Central memory CD8-positive, alpha-beta T cell (primary cell): ENCODE results near the gene IL23R.
"Not testable (repeated sequence)": the region's sequence is repeated elsewhere in the genome, so short reads cannot be mapped to it uniquely, and the experiment has no call there.

Experiments
- ATAC-seq: fragments of 150-1000 bp; cut with Tn5 transposase; replicated peaks from 2 replicates; pipeline ENCODE4 v1.10.0; 2022; ENCODE audit warnings: mild to moderate bottlenecking, moderate FRiP score, moderate number of reproducible peaks; ENCODE audit not compliant: poor library complexity, severe bottlenecking; ENCODE audit errors: extremely low read depth
- DNase-seq, 2 donors: peaks; one replicate each; pipeline ENCODE4 v3.0.0; 2021; ENCODE audit warnings: low spot score in 2 of 2
- H3K27ac Mint-ChIP-seq: one replicate; pipeline ENCODE4 v1.8.0; 2022; ENCODE audit warnings: low read depth, mild to moderate bottlenecking, moderate library complexity, mixed read lengths
- H3K27me3 Mint-ChIP-seq: one replicate; pipeline ENCODE4 v1.8.0; 2022; ENCODE audit warnings: mixed read lengths
- H3K36me3 Mint-ChIP-seq: one replicate; pipeline ENCODE4 v1.8.0; 2022; ENCODE audit warnings: mild to moderate bottlenecking, moderate library complexity, mixed read lengths; ENCODE audit not compliant: insufficient read depth
- H3K4me1 Mint-ChIP-seq: one replicate; pipeline ENCODE4 v1.8.0; 2022; ENCODE audit warnings: mixed read lengths
- H3K4me3 Mint-ChIP-seq: one replicate; pipeline ENCODE4 v1.8.0; 2022; ENCODE audit warnings: mild to moderate bottlenecking, moderate library complexity, mixed read lengths
- H3K9me3 Mint-ChIP-seq: one replicate; pipeline ENCODE4 v1.8.0; 2022; ENCODE audit warnings: mixed read lengths

The IL23R gene

GRCh38 chr1:67138813-67139499 lies 27.3 kb upstream of the IL23R start:
- DNase-seq, result no peak
- Mint-ChIP-seq H3K27ac (no peak overlapping the region), H3K27me3 (peaks cover 13% of the 10 kb centered on the region), H3K4me1 (peaks cover 24% of the 10 kb centered on the region), H3K9me3 (no peaks in the 10 kb centered on the region), H3K36me3 (no peaks in the 10 kb centered on the region), H3K4me3 (no peak overlapping the region)
- ATAC-seq, result no peak

GRCh38 chr1:67140460-67140859 lies 25.8 kb upstream of the IL23R start:
- Mint-ChIP-seq H3K27me3 (peaks cover 2% of the 10 kb centered on the region), H3K4me1 (peaks cover 26% of the 10 kb centered on the region), H3K4me3 (no peak overlapping the region), H3K9me3 (no peaks in the 10 kb centered on the region), H3K27ac (no peak overlapping the region), H3K36me3 (no peaks in the 10 kb centered on the region)
- DNase-seq, result no peak
- no peak for ATAC-seq

GRCh38 chr1:67141832-67142231 lies 24.4 kb upstream of the IL23R start:
- not testable (repeated sequence) for H3K36me3 Mint-ChIP-seq, H3K27me3 Mint-ChIP-seq, H3K27ac Mint-ChIP-seq, DNase-seq, H3K9me3 Mint-ChIP-seq, H3K4me3 Mint-ChIP-seq, ATAC-seq
- peaks cover 26% of the 10 kb centered on the region for H3K4me1 Mint-ChIP-seq

- Mint-ChIP-seq H3K4me1 (peaks cover 26% of the 10 kb centered on the region), H3K9me3 (no peaks in the 10 kb centered on the region), H3K27ac (peak overlapping the region; percentile 5), H3K4me3 (no peak overlapping the region), H3K27me3 (no peaks in the 10 kb centered on the region), H3K36me3 (no peaks in the 10 kb centered on the region)
- ATAC-seq (peak; percentile 69), DNase-seq (no peak)
These were observed 23.3 kb upstream of the IL23R start for GRCh38 chr1:67142931-67143330.

GRCh38 chr1:67143966-67144365 lies 22.3 kb upstream of the IL23R start:
- no peak for DNase-seq
- Mint-ChIP-seq H3K36me3 (no peaks in the 10 kb centered on the region), H3K27ac (no peak overlapping the region), H3K4me3 (no peak overlapping the region), H3K9me3 (no peaks in the 10 kb centered on the region), H3K4me1 (peaks cover 30% of the 10 kb centered on the region), H3K27me3 (no peaks in the 10 kb centered on the region)
- no peak for ATAC-seq

- peaks cover 37% of the 10 kb centered on the region for H3K4me1 Mint-ChIP-seq
- DNase-seq (no peak), ATAC-seq (no peak)
- peak overlapping the region; percentile 0 for H3K4me3 Mint-ChIP-seq
- H3K27me3 Mint-ChIP-seq, result no peaks in the 10 kb centered on the region
- H3K36me3 Mint-ChIP-seq, result no peaks in the 10 kb centered on the region
- H3K27ac Mint-ChIP-seq, result peak overlapping the region; percentile 17
- H3K9me3 Mint-ChIP-seq, result no peaks in the 10 kb centered on the region
These were observed 21.6 kb upstream of the IL23R start for GRCh38 chr1:67144696-67145095.

- DNase-seq (no peak), ATAC-seq (no peak)
- Mint-ChIP-seq H3K27me3 (peaks cover 10% of the 10 kb centered on the region), H3K4me3 (no peak overlapping the region), H3K27ac (no peak overlapping the region), H3K36me3 (peaks cover 2% of the 10 kb centered on the region), H3K4me1 (peaks cover 37% of the 10 kb centered on the region), H3K9me3 (no peaks in the 10 kb centered on the region)
These were observed 20.2 kb upstream of the IL23R start for GRCh38 chr1:67146101-67146500.

- ATAC-seq, result no peak
- Mint-ChIP-seq H3K4me3 (no peak overlapping the region), H3K36me3 (peaks cover 2% of the 10 kb centered on the region), H3K9me3 (no peaks in the 10 kb centered on the region), H3K4me1 (peaks cover 36% of the 10 kb centered on the region), H3K27ac (no peak overlapping the region), H3K27me3 (peaks cover 10% of the 10 kb centered on the region)
- no peak for DNase-seq
These were observed 19.7 kb upstream of the IL23R start for GRCh38 chr1:67146539-67146938.

GRCh38 chr1:67147973-67148372 lies 18.3 kb upstream of the IL23R start:
- H3K9me3 Mint-ChIP-seq, H3K27ac Mint-ChIP-seq, ATAC-seq, H3K4me3 Mint-ChIP-seq, H3K36me3 Mint-ChIP-seq, DNase-seq: not testable (repeated sequence)
- Mint-ChIP-seq H3K4me1 (peaks cover 28% of the 10 kb centered on the region), H3K27me3 (peaks cover 23% of the 10 kb centered on the region)

GRCh38 chr1:67148516-67149178 lies 17.6 kb upstream of the IL23R start:
- Mint-ChIP-seq H3K27me3 (peaks cover 30% of the 10 kb centered on the region), H3K9me3 (no peaks in the 10 kb centered on the region), H3K36me3 (peaks cover 2% of the 10 kb centered on the region), H3K27ac (no peak overlapping the region), H3K4me1 (peaks cover 22% of the 10 kb centered on the region), H3K4me3 (no peak overlapping the region)
- DNase-seq (no peak), ATAC-seq (peak; percentile 14)

- DNase-seq (peak; percentile 22 to 28), ATAC-seq (peak; percentile 70)
- Mint-ChIP-seq H3K27me3 (peaks cover 36% of the 10 kb centered on the region), H3K9me3 (no peaks in the 10 kb centered on the region), H3K4me1 (peaks cover 16% of the 10 kb centered on the region), H3K4me3 (no peak overlapping the region), H3K27ac (no peak overlapping the region), H3K36me3 (peaks cover 2% of the 10 kb centered on the region)
These were observed 17.0 kb upstream of the IL23R start for GRCh38 chr1:67149179-67149770.

- ATAC-seq, result no peak
- Mint-ChIP-seq H3K27ac (no peak overlapping the region), H3K4me3 (no peak overlapping the region), H3K27me3 (peaks cover 53% of the 10 kb centered on the region), H3K36me3 (peaks cover 2% of the 10 kb centered on the region), H3K4me1 (peaks cover 10% of the 10 kb centered on the region), H3K9me3 (no peaks in the 10 kb centered on the region)
- DNase-seq, result no peak
These were observed 15.3 kb upstream of the IL23R start for GRCh38 chr1:67150931-67151330.

- H3K4me1 Mint-ChIP-seq, result peaks cover 5% of the 10 kb centered on the region
- H3K27me3 Mint-ChIP-seq, result peaks cover 42% of the 10 kb centered on the region
- peaks cover 2% of the 10 kb centered on the region for H3K36me3 Mint-ChIP-seq
- H3K9me3 Mint-ChIP-seq, result no peaks in the 10 kb centered on the region
- no peak for ATAC-seq
- no peak overlapping the region for H3K4me3 Mint-ChIP-seq
- no peak for DNase-seq
- H3K27ac Mint-ChIP-seq, result no peak overlapping the region
These were observed 7.9 kb upstream of the IL23R start for GRCh38 chr1:67158401-67158800.
